Measurements from ENCODE around the gene MMRN2. TPM values are rescaled to one million over a fixed set of nuclear protein-coding genes. Genes with fewer than 3 reads are reported as not detected.

The MMRN2 gene
- polyA plus RNA-seq, 1 of the 3 experiments (the other 2 are of a cell fraction), result 0.05 TPM

GRCh38 chr10:86898511-86898910, 58.9 kb downstream of the MMRN2 start:
- POLR2A ChIA-PET, result interaction anchor here (2.2 kb wide), 1 partner anchor 187 kb away, joined by 8 read pairs; no protein-coding TSS in a partner anchor
- no peaks in the 10 kb centered on the region for H3K27me3 ChIP-seq (ENCODE audit: insufficient read depth)

More at GRCh38 chr10:86898511-86898910, 58.9 kb downstream of the MMRN2 start:
- Histone ChIP-seq H3K79me2 (ENCODE audit: insufficient read depth) (peaks cover 4% of the 10 kb centered on the region; the same call in 1 of the 2 replicates), H3K4me3 (ENCODE audit: low read depth in 2 of 2, low read length in 1 of 2) (no peak overlapping the region), H3K9ac (no peak overlapping the region), H3K36me3 (replicated peaks in 1 of 2; ENCODE audit: control insufficient read depth in 1 of 2, insufficient read depth in 2 of 2, low read length in 1 of 2) (peaks cover 42 to 45% of the 10 kb centered on the region in 2 experiments), H3K4me2 (no peak overlapping the region), H3K9me3 (no peaks in the 10 kb centered on the region), H4K20me1 (ENCODE audit: insufficient read depth) (no peaks in the 10 kb centered on the region), H3K27ac (ENCODE audit: low read depth in 2 of 2, low read length in 1 of 2) (no peak overlapping the region), H3K9me2 (no peaks in the 10 kb centered on the region), H3K4me1 (ENCODE audit: control insufficient read depth in 1 of 2, insufficient read depth in 2 of 2, low read depth in 1 of 2, low read length in 1 of 2) (peaks cover 4 to 11% of the 10 kb centered on the region in 2 experiments; a peak in 3 of 4 replicates), H2AFZ (ENCODE audit: low read depth) (no peak overlapping the region), H3F3A (replicated peaks; ENCODE audit: insufficient read depth) (peaks cover 10% of the 10 kb centered on the region)
- no peak for DNase-seq
- WGBS (ENCODE audit: low lambda C conversion rate), result 86% methylated on average over 4 of the region's 4 CpGs
- CTCF ChIA-PET, result interaction anchor here (1.2 to 6.3 kb wide), 15 partner anchors 9 to 305 kb away, joined by 3 to 73 read pairs (median 12); partner anchors contain the start of gene BMPR1A
- TF ChIP-seq MXI1 (IDR thresholded peaks at IDR 0.05; ENCODE audit: low read depth, low read length), result no peak
- no peak for TF ChIP-seq FOXJ3 (CRISPR knock-in tag; IDR thresholded peaks at IDR 0.05)
- TF ChIP-seq ZBTB33 (IDR thresholded peaks at IDR 0.05; ENCODE audit: borderline replicate concordance, low read depth), result no peak
- TF ChIP-seq TCF12 (IDR thresholded peaks at IDR 0.05), result no peak
- no peak for TF ChIP-seq USF1 (IDR thresholded peaks at IDR 0.05; ENCODE audit: borderline replicate concordance, low read depth)
- TF ChIP-seq FOXM1 (IDR thresholded peaks at IDR 0.05; ENCODE audit: low read depth), result no peak
- TF ChIP-seq TEAD4 (IDR thresholded peaks at IDR 0.05; ENCODE audit: borderline replicate concordance, insufficient read depth), result no peak
- no peak for TF ChIP-seq YY1 (IDR thresholded peaks at IDR 0.05; ENCODE audit: low read depth)
- TF ChIP-seq NRF1 (IDR thresholded peaks at IDR 0.05; ENCODE audit: low read depth, low read length), result no peak
- TF ChIP-seq EZH2phosphoT487 (IDR thresholded peaks at IDR 0.05; ENCODE audit: borderline replicate concordance, low read depth), result no peak
- no peak for TF ChIP-seq REST (IDR thresholded peaks at IDR 0.05; ENCODE audit: low read depth, low read length)
- TF ChIP-seq EP300 (IDR thresholded peaks at IDR 0.05; ENCODE audit: borderline replicate concordance in 1 of 2, low read depth in 1 of 2, low read length in 1 of 2), result no peak
